CD4-positive, alpha-beta T cell treated with Interferon alpha-2 for 1 hour (primary cell): ENCODE data around the gene APOA5.
"Not testable (repeated sequence)": the region's sequence is repeated elsewhere in the genome, so short reads cannot be mapped to it uniquely, and the experiment has no call there.

Experiments
- DNase-seq, 2 donors: peaks; one replicate each; pipeline ENCODE4 v3.0.0-alpha.2; 2020 to 2022

APOA5 gene

GRCh38 chr11:116827461-116827860 is 35.8 kb upstream of the APOA5 start:
- DNase-seq, result no peak

- DNase-seq, result no peak
Measured at GRCh38 chr11:116826751-116827431, 35.2 kb upstream of the APOA5 start.

- DNase-seq, result no peak
Measured at GRCh38 chr11:116825854-116826750, 34.4 kb upstream of the APOA5 start.

- DNase-seq, result no peak
Measured at GRCh38 chr11:116825434-116825833, 33.8 kb upstream of the APOA5 start.

GRCh38 chr11:116823031-116823843 is 31.6 kb upstream of the APOA5 start, which contains the start of gene APOA4:
TSS of gene APOA4 (minus strand) at chr11:116823304. CDS start at chr11:116823191, 113 bp downstream.
- no peak for DNase-seq

GRCh38 chr11:116822575-116822974 is 30.9 kb upstream of the APOA5 start:
- DNase-seq, result no peak

GRCh38 chr11:116821050-116821918 is 29.6 kb upstream of the APOA5 start:
- no peak for DNase-seq

GRCh38 chr11:116819049-116819448 is 27.4 kb upstream of the APOA5 start:
- no peak for DNase-seq

GRCh38 chr11:116814502-116814901 is 22.8 kb upstream of the APOA5 start:
- no peak for DNase-seq

- no peak for DNase-seq
Measured at GRCh38 chr11:116813781-116814471, 22.2 kb upstream of the APOA5 start.

- DNase-seq, result no peak
Measured at GRCh38 chr11:116813170-116813569, 21.5 kb upstream of the APOA5 start.

GRCh38 chr11:116812109-116812508 is 20.4 kb upstream of the APOA5 start:
- no peak for DNase-seq

GRCh38 chr11:116811194-116811593 is 19.5 kb upstream of the APOA5 start:
- no peak for DNase-seq

- DNase-seq, result no peak
Measured at GRCh38 chr11:116808262-116809175, 16.8 kb upstream of the APOA5 start.

GRCh38 chr11:116807601-116808261 is 16.1 kb upstream of the APOA5 start:
- no peak for DNase-seq

- DNase-seq, result no peak
Measured at GRCh38 chr11:116804001-116804400, 12.3 kb upstream of the APOA5 start.

GRCh38 chr11:116801662-116802061 is 10.0 kb upstream of the APOA5 start:
- DNase-seq, result not testable (repeated sequence)

- DNase-seq, result no peak
Measured at GRCh38 chr11:116800610-116801009, 8.9 kb upstream of the APOA5 start.

GRCh38 chr11:116798368-116798767 is 6.7 kb upstream of the APOA5 start:
- DNase-seq, result no peak

- DNase-seq, result no peak
Measured at GRCh38 chr11:116797816-116798215, 6.1 kb upstream of the APOA5 start.
